GM19452 (cell line): ENCODE measurements around the gene PDZK1.
A peak's percentile ranks its signal among the peaks of the same experiment; 100 is the strongest.
"Not testable (repeated sequence)": the region's sequence is repeated elsewhere in the genome, so short reads cannot be mapped to it uniquely, and the experiment has no call there.

Experiments used
- ATAC-seq: cut with Tn5 transposase; IDR thresholded peaks from one replicate; pipeline ENCODE4 v1.9.1; 2021; ENCODE audit not compliant: unreplicated experiment

PDZK1 gene

GRCh38 chr1:145707183-145707867 lies at the start of gene PDZK1:
PDZK1 (minus strand) TSS chr1:145707368; CDS start chr1:145688021, 19,347 bp downstream.
- no peak for ATAC-seq

GRCh38 chr1:145751491-145752037 lies 44.4 kb upstream of the PDZK1 start:
- no peak for ATAC-seq

GRCh38 chr1:145750426-145750825 lies 43.3 kb upstream of the PDZK1 start:
- no peak for ATAC-seq

- no peak for ATAC-seq
Observed at GRCh38 chr1:145747398-145748247, 40.5 kb upstream of the PDZK1 start.

GRCh38 chr1:145740269-145740668 lies 33.1 kb upstream of the PDZK1 start:
- ATAC-seq: no peak

- no peak for ATAC-seq
Observed at GRCh38 chr1:145736191-145736590, 29.0 kb upstream of the PDZK1 start.

- no peak for ATAC-seq
Observed at GRCh38 chr1:145730900-145731299, 23.7 kb upstream of the PDZK1 start.

GRCh38 chr1:145730467-145730866 lies 23.3 kb upstream of the PDZK1 start:
- ATAC-seq: no peak

- ATAC-seq: no peak
Observed at GRCh38 chr1:145729666-145730436, 22.7 kb upstream of the PDZK1 start.

- ATAC-seq: no peak
Observed at GRCh38 chr1:145729196-145729595, 22.0 kb upstream of the PDZK1 start.

GRCh38 chr1:145726193-145726592 lies 19.0 kb upstream of the PDZK1 start:
- not testable (repeated sequence) for ATAC-seq

GRCh38 chr1:145720878-145721671 lies 13.9 kb upstream of the PDZK1 start:
- peak; percentile 93 for ATAC-seq

- no peak for ATAC-seq
Observed at GRCh38 chr1:145720556-145720877, 13.3 kb upstream of the PDZK1 start.

- ATAC-seq: no peak
Observed at GRCh38 chr1:145719230-145720079, 12.3 kb upstream of the PDZK1 start, which contains the start of gene CD160. CD160 (plus strand) TSS chr1:145719499; CDS start chr1:145728328, 8,829 bp downstream.

GRCh38 chr1:145718465-145718864 lies 11.3 kb upstream of the PDZK1 start:
- ATAC-seq: not testable (repeated sequence)

- ATAC-seq: no peak
Observed at GRCh38 chr1:145717833-145718232, 10.7 kb upstream of the PDZK1 start.

- ATAC-seq: no peak
Observed at GRCh38 chr1:145716641-145717345, 9.6 kb upstream of the PDZK1 start.

GRCh38 chr1:145714524-145715111 lies 7.5 kb upstream of the PDZK1 start:
- no peak for ATAC-seq
